Measurements from ENCODE around the gene CDKL5.

The CDKL5 gene

GRCh38 chrX:18543738-18544137 lies 118.3 kb downstream of the CDKL5 start:
- H3K27ac ChIP-seq (ENCODE audit: low read depth, low read length), result no peak overlapping the region
- H3K36me3 ChIP-seq (ENCODE audit: insufficient read depth, low read length), result no peaks in the 10 kb centered on the region
- no peak overlapping the region for H3K9ac ChIP-seq (ENCODE audit: low read length)
- no peaks in the 10 kb centered on the region for H3K27me3 ChIP-seq (ENCODE audit: control insufficient read depth in 1 of 2, insufficient read depth in 2 of 2, low read length in 2 of 2)
- no peak overlapping the region for H3K4me3 ChIP-seq (ENCODE audit: low read depth in 1 of 2, low read length in 2 of 2)
- no peaks in the 10 kb centered on the region for H3K4me1 ChIP-seq (ENCODE audit: insufficient read depth, low read length)
- no peaks in the 10 kb centered on the region for H3K9me3 ChIP-seq (ENCODE audit: low read length)

- no peaks in the 10 kb centered on the region for H3K27me3 ChIP-seq (ENCODE audit: control insufficient read depth in 1 of 2, insufficient read depth in 2 of 2, low read length in 2 of 2)
- H3K4me3 ChIP-seq (ENCODE audit: low read depth in 1 of 2, low read length in 2 of 2), result no peak overlapping the region
- no peaks in the 10 kb centered on the region for H3K4me1 ChIP-seq (ENCODE audit: insufficient read depth, low read length)
- no peak overlapping the region for H3K9ac ChIP-seq (ENCODE audit: low read length)
- no peaks in the 10 kb centered on the region for H3K9me3 ChIP-seq (ENCODE audit: low read length)
- no peaks in the 10 kb centered on the region for H3K36me3 ChIP-seq (ENCODE audit: insufficient read depth, low read length)
- H3K27ac ChIP-seq (ENCODE audit: low read depth, low read length), result no peak overlapping the region
These were observed 120.4 kb downstream of the CDKL5 start for GRCh38 chrX:18545771-18546170.

GRCh38 chrX:18548996-18549395 lies 123.6 kb downstream of the CDKL5 start:
- Histone ChIP-seq H3K9ac (ENCODE audit: low read length) (no peak overlapping the region), H3K27me3 (ENCODE audit: control insufficient read depth in 1 of 2, insufficient read depth in 2 of 2, low read length in 2 of 2) (no peaks in the 10 kb centered on the region), H3K4me3 (ENCODE audit: low read depth in 1 of 2, low read length in 2 of 2) (no peak overlapping the region)

GRCh38 chrX:18549643-18550042 lies 124.2 kb downstream of the CDKL5 start:
- H3K27me3 ChIP-seq (ENCODE audit: control insufficient read depth in 1 of 2, insufficient read depth in 2 of 2, low read length in 2 of 2), result no peaks in the 10 kb centered on the region
- H3K27ac ChIP-seq (ENCODE audit: low read depth, low read length), result no peak overlapping the region
- H3K4me1 ChIP-seq (ENCODE audit: insufficient read depth, low read length), result no peaks in the 10 kb centered on the region
- no peak overlapping the region for H3K4me3 ChIP-seq (ENCODE audit: low read depth in 1 of 2, low read length in 2 of 2)
- no peaks in the 10 kb centered on the region for H3K9me3 ChIP-seq (ENCODE audit: low read length)
- no peaks in the 10 kb centered on the region for H3K36me3 ChIP-seq (ENCODE audit: insufficient read depth, low read length)
- no peak overlapping the region for H3K9ac ChIP-seq (ENCODE audit: low read length)

More at GRCh38 chrX:18548996-18549395, 123.6 kb downstream of the CDKL5 start:
- Histone ChIP-seq H3K9me3 (ENCODE audit: low read length) (no peaks in the 10 kb centered on the region), H3K36me3 (ENCODE audit: insufficient read depth, low read length) (no peaks in the 10 kb centered on the region), H3K27ac (ENCODE audit: low read depth, low read length) (no peak overlapping the region), H3K4me1 (ENCODE audit: insufficient read depth, low read length) (no peaks in the 10 kb centered on the region)

- Histone ChIP-seq H3K27ac (ENCODE audit: low read depth, low read length) (no peak overlapping the region), H3K9me3 (ENCODE audit: low read length) (no peaks in the 10 kb centered on the region), H3K9ac (ENCODE audit: low read length) (no peak overlapping the region), H3K4me1 (ENCODE audit: insufficient read depth, low read length) (no peaks in the 10 kb centered on the region), H3K4me3 (ENCODE audit: low read depth in 1 of 2, low read length in 2 of 2) (no peak overlapping the region), H3K36me3 (ENCODE audit: insufficient read depth, low read length) (no peaks in the 10 kb centered on the region), H3K27me3 (ENCODE audit: control insufficient read depth in 1 of 2, insufficient read depth in 2 of 2, low read length in 2 of 2) (no peaks in the 10 kb centered on the region)
These were observed 132.5 kb downstream of the CDKL5 start for GRCh38 chrX:18557879-18558278.

- Histone ChIP-seq H3K4me3 (ENCODE audit: low read depth in 1 of 2, low read length in 2 of 2) (no peak overlapping the region), H3K36me3 (ENCODE audit: insufficient read depth, low read length) (no peaks in the 10 kb centered on the region), H3K4me1 (ENCODE audit: insufficient read depth, low read length) (no peaks in the 10 kb centered on the region), H3K9ac (ENCODE audit: low read length) (no peak overlapping the region), H3K27me3 (ENCODE audit: control insufficient read depth in 1 of 2, insufficient read depth in 2 of 2, low read length in 2 of 2) (no peaks in the 10 kb centered on the region), H3K27ac (ENCODE audit: low read depth, low read length) (no peak overlapping the region), H3K9me3 (ENCODE audit: low read length) (no peaks in the 10 kb centered on the region)
These were observed 133.4 kb downstream of the CDKL5 start for GRCh38 chrX:18558799-18559198.

GRCh38 chrX:18561020-18561419 lies 135.6 kb downstream of the CDKL5 start:
- no peak overlapping the region for H3K4me3 ChIP-seq (ENCODE audit: low read depth in 1 of 2, low read length in 2 of 2)
- H3K9ac ChIP-seq (ENCODE audit: low read length), result no peak overlapping the region
- H3K27me3 ChIP-seq (ENCODE audit: control insufficient read depth in 1 of 2, insufficient read depth in 2 of 2, low read length in 2 of 2), result no peaks in the 10 kb centered on the region
- H3K4me1 ChIP-seq (ENCODE audit: insufficient read depth, low read length), result no peaks in the 10 kb centered on the region
- H3K36me3 ChIP-seq (ENCODE audit: insufficient read depth, low read length), result no peaks in the 10 kb centered on the region
- no peak overlapping the region for H3K27ac ChIP-seq (ENCODE audit: low read depth, low read length)
- H3K9me3 ChIP-seq (ENCODE audit: low read length), result no peaks in the 10 kb centered on the region

GRCh38 chrX:18565727-18566126 lies 140.3 kb downstream of the CDKL5 start:
- no peaks in the 10 kb centered on the region for H3K36me3 ChIP-seq (ENCODE audit: insufficient read depth, low read length)
- H3K9me3 ChIP-seq (ENCODE audit: low read length), result no peaks in the 10 kb centered on the region
- no peak overlapping the region for H3K9ac ChIP-seq (ENCODE audit: low read length)
- H3K4me3 ChIP-seq (ENCODE audit: low read depth in 1 of 2, low read length in 2 of 2), result no peak overlapping the region
- no peaks in the 10 kb centered on the region for H3K27me3 ChIP-seq (ENCODE audit: control insufficient read depth in 1 of 2, insufficient read depth in 2 of 2, low read length in 2 of 2)
- no peaks in the 10 kb centered on the region for H3K4me1 ChIP-seq (ENCODE audit: insufficient read depth, low read length)
- H3K27ac ChIP-seq (ENCODE audit: low read depth, low read length), result no peak overlapping the region

GRCh38 chrX:18566748-18567147 lies 141.3 kb downstream of the CDKL5 start:
- no peak overlapping the region for H3K9ac ChIP-seq (ENCODE audit: low read length)

GRCh38 chrX:18573556-18573955 lies 148.1 kb downstream of the CDKL5 start:
- Histone ChIP-seq H3K9ac (ENCODE audit: low read length) (no peak overlapping the region), H3K27ac (ENCODE audit: low read depth, low read length) (no peak overlapping the region), H3K4me1 (ENCODE audit: insufficient read depth, low read length) (no peaks in the 10 kb centered on the region), H3K4me3 (ENCODE audit: low read depth in 1 of 2, low read length in 2 of 2) (no peak overlapping the region), H3K36me3 (ENCODE audit: insufficient read depth, low read length) (no peaks in the 10 kb centered on the region), H3K27me3 (ENCODE audit: control insufficient read depth in 1 of 2, insufficient read depth in 2 of 2, low read length in 2 of 2) (no peaks in the 10 kb centered on the region), H3K9me3 (ENCODE audit: low read length) (no peaks in the 10 kb centered on the region)

More at GRCh38 chrX:18566748-18567147, 141.3 kb downstream of the CDKL5 start:
- Histone ChIP-seq H3K27ac (ENCODE audit: low read depth, low read length) (no peak overlapping the region), H3K9me3 (ENCODE audit: low read length) (no peaks in the 10 kb centered on the region), H3K4me1 (ENCODE audit: insufficient read depth, low read length) (no peaks in the 10 kb centered on the region), H3K4me3 (ENCODE audit: low read depth in 1 of 2, low read length in 2 of 2) (no peak overlapping the region), H3K27me3 (ENCODE audit: control insufficient read depth in 1 of 2, insufficient read depth in 2 of 2, low read length in 2 of 2) (no peaks in the 10 kb centered on the region), H3K36me3 (ENCODE audit: insufficient read depth, low read length) (no peaks in the 10 kb centered on the region)

GRCh38 chrX:18574591-18574990 lies 149.2 kb downstream of the CDKL5 start:
- Histone ChIP-seq H3K27ac (ENCODE audit: low read depth, low read length) (no peak overlapping the region), H3K36me3 (ENCODE audit: insufficient read depth, low read length) (no peaks in the 10 kb centered on the region), H3K9me3 (ENCODE audit: low read length) (no peaks in the 10 kb centered on the region), H3K27me3 (ENCODE audit: control insufficient read depth in 1 of 2, insufficient read depth in 2 of 2, low read length in 2 of 2) (no peaks in the 10 kb centered on the region), H3K4me1 (ENCODE audit: insufficient read depth, low read length) (no peaks in the 10 kb centered on the region), H3K4me3 (ENCODE audit: low read depth in 1 of 2, low read length in 2 of 2) (no peak overlapping the region), H3K9ac (ENCODE audit: low read length) (no peak overlapping the region)

GRCh38 chrX:18575744-18576143 lies 150.3 kb downstream of the CDKL5 start:
- no peaks in the 10 kb centered on the region for H3K27me3 ChIP-seq (ENCODE audit: control insufficient read depth in 1 of 2, insufficient read depth in 2 of 2, low read length in 2 of 2)
- H3K4me3 ChIP-seq (ENCODE audit: low read depth in 1 of 2, low read length in 2 of 2), result no peak overlapping the region
- H3K27ac ChIP-seq (ENCODE audit: low read depth, low read length), result no peak overlapping the region
- H3K9ac ChIP-seq (ENCODE audit: low read length), result no peak overlapping the region
- H3K9me3 ChIP-seq (ENCODE audit: low read length), result no peaks in the 10 kb centered on the region
- H3K4me1 ChIP-seq (ENCODE audit: insufficient read depth, low read length), result no peaks in the 10 kb centered on the region
- H3K36me3 ChIP-seq (ENCODE audit: insufficient read depth, low read length), result no peaks in the 10 kb centered on the region

All from muscle layer of colon (tissue), 2 donors.